OCI-M1 (cell line): ENCODE results near the gene GBX1.

Experiments
- DNase-seq: peaks from one replicate; lab custom pipeline; 2025; lab: John Stamatoyannopoulos, UW

Gene GBX1

DNA sequence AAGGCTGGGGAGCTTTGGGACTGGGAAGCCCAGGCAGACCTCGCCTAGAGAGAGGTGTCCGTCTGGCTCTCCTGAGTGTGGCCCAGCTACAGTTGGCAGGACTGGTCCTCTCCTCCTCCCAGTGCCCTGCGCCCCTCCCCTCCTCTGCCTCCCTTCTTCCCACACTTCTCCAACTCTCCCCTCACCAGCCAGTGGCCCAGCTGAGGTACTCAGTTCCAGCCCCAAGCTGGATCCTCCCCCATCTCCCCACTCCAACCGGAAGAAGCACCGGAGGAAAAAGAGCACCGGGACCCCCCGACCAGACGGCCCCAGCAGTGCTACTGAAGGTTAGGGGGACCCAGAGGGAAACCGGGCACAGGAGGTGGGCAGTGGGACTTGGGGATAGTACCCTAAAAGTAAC lies 27.7 kb downstream of the GBX1 start:
- no peak for DNase-seq

DNA sequence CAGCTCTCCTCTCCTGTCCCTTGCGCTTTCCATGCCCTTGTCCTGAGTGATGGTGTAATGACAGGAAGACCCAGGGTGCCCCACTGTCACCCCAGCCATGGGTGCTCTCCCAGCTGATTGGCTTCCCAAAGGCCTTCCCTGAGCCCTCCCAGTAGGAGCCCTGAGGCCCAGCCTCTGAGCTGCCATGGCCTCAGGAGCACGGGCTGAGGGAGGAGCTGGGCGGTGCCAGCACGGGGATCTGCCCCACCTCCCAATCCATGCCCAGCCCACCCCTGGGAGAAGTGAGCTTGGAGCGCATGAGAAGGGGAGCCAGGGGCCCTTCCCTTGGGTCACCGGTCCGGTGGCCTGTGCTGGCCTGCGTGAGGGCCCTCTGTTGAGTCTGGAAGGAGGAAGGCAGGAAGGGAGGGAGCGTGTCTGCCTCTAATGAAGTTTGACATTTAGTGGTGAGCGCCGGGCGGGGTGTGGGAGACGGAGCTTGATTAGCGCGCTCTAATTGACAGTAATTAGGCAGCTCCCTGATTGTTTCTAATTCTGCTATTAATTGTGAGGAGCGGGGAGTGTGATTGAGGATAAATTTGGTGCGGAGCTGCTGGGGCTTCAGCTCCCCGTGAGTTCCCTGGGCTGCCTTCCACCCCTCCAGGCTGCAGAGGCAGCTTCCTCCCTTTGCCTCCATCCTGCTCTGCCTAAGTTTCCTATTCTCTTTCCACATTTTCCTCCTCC lies 28.3 kb downstream of the GBX1 start:
- no peak for DNase-seq

DNA sequence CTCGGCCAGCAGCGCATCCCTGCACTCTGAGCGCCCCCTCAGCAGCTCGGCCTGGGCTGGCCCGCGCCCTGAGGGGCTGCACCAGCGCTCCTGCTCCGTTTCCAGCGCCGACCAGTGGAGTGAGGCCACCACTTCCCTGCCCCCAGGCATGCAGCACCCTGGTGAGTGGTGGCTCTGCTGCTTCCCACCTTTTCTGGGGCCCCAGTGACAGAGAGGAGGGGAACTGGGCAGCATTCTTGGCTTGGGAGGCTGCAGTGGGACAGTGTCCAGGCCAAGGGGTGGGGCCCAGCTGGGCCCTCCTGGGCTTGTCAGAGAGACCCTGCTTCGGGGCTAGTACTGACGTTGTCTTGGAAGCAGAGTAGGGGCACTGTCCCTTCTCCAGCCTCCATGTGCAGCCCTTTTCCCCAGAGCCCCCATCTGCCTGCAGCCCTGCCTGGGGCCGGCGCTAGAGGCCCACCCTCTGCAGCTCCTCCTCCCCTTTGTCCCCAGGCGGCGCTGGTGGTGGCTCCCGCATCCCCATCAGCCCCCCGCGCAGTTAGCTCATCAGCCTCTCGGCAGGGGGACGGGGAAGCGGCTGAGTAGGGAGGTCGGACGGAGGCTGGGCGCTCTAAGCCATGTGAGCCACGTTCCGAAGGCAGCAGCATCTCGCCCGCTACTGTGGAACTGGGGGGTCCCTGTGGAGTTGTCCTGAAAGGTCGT lies 29.2 kb downstream of the GBX1 start:
- DNase-seq = no peak

DNA sequence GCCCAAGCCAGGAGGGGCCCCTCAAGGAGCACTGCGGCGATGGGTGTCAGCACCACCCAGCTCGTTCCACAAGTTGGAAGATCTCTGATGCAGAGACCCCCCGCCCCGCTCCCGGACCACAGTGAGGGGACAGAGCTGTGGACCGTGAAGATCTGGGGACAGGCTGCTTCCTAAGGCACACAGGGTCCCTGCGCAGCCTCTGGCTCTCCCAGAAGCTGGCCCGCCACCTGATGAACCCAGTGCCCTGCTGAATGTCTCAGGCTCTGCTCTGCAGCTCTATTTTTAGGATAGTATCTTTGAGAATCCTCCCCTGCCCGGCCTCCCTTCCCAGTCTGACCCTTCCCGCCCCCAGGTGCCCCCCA lies 29.7 kb downstream of the GBX1 start:
- DNase-seq = no peak

DNA sequence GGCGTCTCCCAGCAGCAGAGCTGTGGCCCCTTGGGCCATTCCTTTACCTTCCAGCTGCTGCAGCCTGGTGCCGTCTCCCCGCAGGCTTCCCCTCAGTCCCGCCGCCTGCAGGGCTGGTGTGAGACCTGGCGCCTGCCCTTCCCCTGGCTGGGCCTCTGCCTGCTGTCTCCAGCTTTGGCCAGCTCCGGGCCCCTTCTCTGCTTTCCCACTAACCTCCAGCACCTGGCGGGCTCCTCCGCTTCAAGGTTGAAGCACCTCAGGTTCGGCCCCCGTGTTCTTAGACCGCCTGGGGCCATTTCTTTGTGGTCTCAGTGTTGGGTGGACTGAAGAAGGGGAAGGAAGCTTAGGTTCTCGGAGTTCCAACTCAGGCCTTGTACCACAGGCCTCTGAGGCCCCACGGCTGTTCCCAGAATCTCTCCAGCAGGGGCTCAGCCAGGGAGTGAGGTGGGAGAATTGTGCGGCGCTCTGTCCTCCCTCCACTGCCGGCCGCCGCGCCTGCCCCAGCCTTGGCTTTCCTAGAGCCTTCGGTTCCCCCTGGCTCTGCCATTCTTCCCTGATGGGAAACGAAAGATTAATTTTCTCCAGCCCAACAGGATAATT lies 30.3 kb downstream of the GBX1 start:
- DNase-seq = no peak

DNA sequence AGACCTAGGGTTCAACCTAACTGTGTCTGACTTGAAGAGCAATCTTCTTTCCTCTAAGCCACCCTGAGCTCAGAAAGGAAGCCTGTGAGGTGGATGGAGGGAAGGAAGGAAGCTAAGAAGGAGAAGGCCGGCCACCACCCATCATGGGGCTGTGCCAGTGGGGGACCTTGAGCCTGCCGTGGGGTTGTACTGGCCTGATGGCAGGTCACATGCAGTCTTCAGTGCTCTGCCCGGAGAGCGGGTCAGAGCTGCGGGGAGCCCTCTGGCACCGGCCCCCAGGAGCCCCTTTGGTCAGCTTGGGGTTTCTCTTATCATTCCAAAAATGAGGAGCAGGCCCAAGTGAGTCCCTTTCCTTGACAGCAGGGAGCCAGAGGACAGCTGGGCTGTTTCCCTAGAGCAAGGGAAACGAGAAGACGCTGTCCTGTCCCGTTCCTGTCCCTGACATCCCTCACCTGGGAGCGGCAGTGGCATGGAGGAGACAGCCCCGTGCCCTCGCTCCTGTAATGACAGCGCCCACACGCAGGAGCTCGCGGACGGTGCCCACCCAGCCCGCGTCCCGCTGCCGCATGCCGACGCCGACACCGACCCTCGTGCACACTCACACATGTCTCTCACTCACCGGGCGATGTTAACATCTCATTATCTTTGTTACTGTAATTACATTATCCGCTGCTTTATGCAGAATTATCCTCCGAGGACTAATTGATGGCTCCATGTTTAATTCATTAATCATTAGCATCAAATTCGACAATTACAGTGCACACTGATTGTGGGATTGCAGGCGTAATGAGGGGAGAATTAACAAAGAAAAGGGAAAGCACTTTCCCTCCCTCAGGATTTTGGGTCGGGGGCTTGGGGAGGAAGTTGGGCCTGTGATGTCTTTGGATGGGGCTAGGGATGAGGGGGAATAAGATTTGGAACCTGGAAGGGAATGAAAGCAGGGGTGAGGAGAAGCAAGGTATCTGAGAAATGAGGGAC lies 31.3 kb downstream of the GBX1 start:
- no peak for DNase-seq

DNA sequence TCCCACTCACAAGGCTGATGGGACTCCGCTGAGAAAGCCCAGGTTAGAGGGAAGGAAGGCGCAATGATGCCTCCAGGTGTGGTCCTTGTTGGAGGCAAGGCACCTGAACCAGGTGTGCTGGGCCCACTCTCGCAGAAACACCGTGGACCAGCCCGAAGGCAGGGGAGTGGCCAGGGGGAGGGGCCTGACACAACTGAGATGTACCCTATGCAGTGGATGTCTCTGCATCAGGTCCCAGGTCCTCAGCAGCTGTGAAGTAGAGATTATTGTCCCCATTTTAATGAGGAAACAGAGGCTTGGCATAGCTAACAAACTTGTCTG lies 32.0 kb downstream of the GBX1 start:
- DNase-seq = no peak

DNA sequence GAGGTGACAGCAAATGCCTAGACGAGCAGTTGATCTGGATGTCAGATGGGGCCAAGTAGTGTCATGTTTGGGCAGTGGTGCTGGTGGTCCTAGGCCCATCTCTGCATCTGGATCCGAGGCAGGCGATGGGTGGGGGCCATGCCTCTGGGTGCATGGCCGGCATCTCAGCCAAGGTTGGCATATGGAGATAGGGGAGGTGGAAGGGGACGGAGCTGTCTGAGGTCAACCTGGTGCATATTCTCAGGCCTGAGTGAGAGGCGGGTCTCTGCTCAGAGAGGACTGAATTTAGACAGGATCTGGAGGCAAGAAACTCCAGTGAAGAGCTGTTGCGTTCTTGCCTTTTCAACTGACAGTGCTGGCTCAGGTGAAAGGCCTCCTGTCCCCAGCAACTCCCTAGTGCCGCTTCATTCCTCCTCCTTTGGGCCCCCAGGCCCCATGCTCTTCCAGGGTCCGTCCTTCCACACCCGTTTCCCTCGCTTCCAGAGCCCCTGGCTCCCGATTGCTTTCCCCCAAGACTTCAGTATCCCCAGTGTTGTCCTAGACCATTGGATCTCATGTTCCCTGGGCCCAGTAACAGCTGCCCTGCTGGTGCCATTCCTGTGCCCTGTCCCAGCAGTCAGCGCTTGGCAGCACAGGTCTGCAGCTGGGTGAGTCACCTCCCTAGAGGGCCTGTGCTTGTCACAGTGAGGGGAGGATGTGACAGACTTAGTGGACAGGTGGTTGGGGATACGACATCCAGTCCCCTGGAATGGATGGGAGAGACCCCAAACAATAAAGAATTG lies 32.6 kb downstream of the GBX1 start:
- DNase-seq = no peak

DNA sequence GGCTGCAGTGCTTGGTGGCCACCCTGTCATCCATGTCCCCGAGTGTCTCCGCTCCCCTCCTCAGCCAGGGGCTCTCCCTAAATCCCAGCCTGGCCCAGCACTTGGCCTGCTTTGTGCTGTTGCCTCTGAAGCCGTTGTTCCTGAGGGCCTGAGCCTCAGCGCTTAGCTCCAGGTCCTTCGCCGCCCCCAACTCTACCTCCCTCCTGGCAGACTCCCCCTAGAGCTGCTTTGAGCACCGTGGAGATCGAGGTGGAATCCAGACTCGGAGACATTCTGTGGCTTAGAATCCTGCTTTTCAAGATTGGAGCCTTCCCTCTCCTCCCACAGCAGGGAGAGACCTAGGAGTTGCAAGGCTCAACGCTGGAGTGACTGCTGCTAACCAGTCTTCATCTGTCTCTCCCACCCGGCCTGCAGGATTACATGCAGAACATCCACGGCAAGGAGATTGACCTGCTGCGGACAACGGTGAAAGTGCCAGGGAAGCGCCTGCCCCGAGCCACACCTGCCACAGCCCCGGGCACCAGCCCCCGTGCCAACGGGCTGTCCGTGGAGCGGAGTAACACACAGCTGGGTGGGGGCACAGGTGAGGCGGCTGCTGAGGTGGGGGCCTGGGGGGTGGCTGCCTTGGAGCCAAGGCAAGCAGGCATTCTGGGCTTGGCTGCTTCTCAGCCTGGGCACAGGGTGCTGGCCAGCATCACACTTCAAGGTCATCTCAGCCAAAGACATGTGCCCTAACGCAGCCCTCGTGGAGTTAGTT lies 33.3 kb downstream of the GBX1 start:
- DNase-seq = no peak

DNA sequence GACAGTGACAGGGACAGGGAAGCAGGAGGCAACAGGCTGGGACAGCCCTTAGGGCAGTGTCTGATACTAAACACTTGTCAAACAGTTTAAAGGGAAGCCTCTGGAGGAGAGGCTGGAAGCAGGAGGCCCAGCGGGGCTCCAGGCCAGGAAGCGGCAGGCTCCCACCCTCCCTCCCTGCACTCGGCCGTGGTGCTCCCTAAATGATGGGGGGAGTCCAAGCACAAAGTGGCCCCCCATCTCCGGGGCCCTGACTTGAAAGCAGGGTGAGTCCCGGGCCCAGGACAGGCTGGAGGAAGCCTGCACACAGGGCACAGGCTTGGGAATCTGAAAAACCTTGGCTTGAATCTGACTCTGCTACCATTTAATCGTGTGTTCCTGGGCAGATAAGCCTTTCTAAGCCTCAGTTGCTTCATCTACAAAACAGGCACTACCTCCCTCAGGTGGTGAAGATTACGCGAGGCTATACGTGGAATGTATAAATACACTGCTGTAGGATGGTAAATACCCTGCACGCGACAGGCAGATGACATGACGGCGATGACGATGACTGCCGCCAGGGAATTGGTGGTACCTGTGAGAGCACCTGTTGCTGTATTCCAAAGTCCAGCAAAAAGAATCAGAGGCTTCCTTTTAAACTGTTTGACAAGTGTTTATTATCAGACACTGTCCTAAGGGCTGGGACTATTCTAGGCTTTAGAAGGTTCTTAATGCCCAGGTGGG lies 34.1 kb downstream of the GBX1 start:
- no peak for DNase-seq

DNA sequence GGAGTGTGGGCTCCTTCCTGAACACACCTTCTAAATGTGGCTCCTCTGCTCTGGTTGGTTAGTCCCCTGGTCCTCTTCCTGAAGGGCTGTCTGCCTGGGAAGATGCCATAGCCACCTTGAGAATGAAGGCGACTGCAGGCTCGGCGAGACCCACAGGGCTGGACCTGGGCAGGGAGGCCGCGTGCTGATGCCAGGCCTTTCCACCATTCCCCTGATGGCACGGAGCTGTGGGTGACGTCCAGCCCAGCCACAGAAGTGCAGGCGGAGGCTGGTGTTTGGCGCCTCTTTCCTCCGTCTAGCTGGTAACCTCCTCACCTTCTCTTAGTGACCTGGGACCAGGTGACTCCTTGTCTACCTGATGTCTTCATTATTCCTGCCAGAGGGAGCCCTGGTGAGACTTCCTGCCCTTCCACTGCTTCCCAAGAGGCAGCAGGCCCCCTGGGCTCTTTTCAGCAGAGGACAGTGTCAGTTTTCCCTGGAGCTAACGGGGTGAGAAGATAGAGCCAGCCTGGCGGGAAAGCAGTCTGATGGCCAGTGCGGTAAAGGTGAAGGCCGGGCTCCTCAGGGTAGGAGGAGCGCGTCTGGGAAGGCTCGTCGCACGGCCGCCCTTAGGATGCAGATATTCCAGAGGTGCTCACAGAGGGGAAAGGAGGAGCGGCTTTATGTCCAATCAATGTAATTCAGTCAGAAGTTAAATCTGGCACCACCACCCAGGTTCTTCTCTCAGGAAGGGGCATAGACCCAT lies 34.9 kb downstream of the GBX1 start:
- DNase-seq = no peak

DNA sequence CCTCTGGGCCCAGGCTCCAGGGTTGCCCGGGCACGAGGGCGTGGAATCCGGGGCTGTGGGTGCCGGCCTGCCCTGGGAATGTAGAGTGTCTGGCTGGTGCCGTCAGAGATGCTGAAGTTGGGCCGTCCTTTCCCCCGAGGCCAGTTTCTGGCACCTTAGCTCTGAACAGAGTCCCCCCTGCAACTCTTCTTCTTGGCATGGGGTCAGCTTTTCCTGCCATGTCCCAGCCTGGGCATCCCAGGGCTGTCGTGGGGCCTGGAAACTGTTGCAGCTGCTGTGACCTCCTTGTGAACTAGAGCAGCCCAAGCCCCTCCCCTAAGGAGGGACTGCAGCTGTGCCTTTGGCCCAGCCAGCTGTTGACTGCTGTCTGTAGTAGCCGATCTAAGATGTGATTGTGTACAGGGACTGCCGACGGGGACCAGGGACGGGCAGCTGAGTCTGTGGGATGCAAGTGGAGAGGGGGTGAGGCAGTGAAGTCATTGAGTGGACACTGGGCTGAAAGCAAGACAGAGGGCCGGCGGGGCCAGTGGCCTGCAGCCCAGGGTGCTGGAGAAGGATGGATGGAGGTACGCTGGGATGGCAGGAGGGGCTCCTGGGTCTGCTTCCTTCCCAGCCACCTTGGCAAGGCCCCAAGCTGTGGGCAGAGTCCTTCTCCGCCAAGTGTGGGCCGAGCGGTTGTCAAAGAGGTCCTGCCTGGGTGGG lies 35.8 kb downstream of the GBX1 start:
- DNase-seq = no peak

DNA sequence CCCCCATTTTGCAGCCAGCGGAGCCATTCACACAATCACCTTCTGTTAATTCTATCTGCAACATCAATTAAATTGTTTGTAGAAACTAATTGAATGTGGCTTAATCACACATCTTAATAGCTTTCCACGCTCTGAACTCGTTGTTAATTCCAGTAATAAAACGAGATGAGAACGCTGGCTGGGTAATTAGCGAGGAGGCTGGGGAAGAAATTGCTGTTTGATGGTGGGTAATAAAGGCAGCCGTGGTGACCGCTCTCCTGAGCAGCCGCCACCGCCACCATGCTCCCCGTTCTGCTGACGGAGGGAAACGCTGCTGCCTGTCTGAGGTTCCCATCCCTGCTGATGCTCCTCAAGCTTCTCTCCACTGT lies 36.3 kb downstream of the GBX1 start:
- no peak for DNase-seq

DNA sequence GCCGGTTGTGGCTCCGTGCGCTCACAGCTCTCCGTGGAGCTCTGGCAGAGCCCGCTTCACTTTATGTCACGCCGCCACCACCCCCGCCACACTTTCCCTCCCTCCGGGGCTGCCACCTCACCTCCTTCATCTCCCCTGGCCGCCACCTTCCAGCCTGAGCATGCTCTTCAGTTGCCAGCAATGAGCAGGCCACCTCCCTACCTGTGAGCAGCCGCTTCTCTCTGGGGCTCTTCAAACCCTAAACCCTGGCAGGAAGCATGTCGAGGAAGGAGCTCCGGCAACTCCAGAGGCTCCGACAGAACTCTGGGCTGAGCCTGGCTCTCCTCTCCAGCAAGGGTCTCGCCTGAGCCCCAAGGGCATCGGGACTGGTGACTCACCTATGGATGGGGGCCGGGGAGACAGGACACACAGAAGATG lies 36.7 kb downstream of the GBX1 start:
- no peak for DNase-seq

DNA sequence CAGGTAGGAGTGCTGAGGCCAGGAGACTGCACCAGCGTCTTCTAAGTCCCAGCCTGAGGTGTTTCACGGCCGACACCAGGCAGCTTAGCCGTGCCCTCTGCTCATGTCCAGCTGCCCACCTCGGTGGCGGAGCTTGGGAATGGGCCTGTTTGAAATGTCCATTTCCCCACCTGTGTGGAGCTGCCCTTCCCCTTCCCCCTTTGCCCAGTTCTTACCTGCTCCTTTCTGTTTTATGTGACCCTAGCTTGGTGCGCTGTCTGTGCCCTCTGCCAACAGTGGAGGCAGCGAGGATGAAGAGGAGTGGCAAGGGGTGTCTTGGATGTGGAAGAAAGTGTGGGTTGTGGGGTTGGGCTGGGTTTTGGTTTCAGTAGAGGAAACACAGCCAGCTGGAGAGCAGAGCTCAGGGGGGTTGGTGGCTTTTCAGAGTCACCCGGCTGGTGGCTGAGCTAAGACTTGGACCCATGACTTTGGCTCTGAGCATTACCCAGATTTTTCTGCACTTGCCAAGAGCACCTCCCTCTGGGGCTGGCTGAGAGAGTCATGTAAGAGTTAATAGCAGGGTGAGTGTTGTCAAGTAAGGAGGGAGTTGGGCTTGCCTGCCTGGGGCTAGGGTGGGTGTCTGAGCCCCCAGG lies 37.4 kb downstream of the GBX1 start:
- no peak for DNase-seq

DNA sequence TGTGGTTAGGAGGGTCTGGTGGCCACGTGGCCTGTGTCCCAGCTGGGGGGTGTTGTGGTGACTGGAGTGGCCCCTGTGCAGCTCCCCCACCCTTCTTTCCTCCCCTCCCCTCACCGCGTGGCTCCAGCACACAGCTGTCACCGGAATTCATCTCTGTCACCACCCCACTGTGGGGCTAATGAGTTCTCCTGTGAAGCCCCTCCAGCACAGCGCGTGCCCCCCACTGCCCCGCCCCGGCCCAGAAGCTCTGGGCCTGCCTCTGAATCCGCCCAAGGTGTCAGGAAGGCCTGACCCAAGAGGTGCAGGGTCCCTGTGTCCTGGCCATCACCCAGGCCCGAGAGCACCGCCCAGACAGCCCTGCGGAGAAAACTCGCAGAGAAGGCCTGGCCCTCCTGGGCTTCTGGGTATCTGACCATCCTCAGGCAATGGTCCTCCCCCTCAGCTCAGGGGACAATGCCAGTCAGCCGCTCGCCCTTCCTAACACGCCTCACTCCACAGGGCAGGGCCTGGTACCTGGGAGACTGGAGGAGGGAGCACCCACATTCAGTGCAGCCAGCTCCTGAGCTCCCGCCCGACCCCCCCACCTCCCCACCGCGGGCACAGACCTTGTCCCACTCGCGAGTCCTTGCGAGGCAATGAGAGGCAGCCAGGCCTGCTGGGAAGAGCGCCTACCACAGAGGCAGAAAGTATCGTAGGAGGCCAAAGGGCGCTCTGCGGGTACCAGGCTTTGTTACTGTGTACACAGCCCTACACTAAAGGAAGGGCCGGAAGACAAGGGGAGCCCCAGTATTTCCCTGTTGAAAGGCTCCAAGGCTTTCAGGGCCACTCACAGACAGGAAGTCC lies 38.2 kb downstream of the GBX1 start:
- no peak for DNase-seq

DNA sequence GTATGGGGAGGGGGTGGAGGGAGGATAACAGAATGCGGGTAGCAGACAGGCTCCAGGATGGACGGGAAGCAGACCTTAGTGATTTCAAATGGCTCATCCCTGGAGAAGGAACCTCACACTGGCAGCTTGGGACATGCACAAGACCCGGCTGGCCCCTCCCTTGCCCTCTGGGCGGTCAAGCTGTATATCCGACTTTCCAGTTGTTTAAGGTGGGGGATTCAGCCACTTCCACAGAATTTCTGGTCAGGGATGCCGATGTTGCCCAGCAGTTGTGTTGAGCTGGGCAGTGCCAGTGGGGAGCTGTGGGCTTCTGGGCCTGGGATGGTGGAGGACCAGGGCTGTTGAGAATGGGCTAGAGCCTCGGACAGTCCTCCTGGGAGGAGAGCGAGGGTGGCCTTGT lies 38.8 kb downstream of the GBX1 start:
- DNase-seq = no peak

DNA sequence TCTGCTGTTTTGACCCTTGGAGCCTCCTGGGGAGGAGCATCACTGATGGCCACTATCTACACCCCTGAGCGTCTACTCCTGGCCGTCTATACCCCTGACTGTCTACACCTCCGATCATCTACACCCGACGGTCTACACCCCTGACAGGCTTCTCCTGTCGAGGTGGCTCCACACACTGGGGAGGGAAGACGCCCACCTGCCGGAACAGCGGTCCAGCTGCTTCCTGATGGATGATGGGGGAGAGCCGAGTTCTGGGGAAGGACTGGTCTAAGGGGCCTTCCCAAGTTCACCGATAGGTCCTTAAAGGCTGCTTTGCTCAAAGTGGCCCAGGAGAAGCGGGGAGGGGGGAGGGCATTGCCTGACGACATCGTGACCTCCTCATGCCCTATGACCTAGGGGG lies 39.4 kb downstream of the GBX1 start:
- no peak for DNase-seq
